ENCODE data around the gene CALML6. TPM values are rescaled to one million over a fixed set of nuclear protein-coding genes. Genes with fewer than 3 reads are reported as not detected.
A peak's percentile ranks its signal among the peaks of the same experiment; 100 is the strongest.

The CALML6 gene
- total RNA-seq, 1 donor, result under 0.01 TPM

- no peak for TF ChIP-seq CTCF (IDR thresholded peaks at IDR 0.05; ENCODE audit: insufficient read depth, low read depth, low read length)
- no peak for DNase-seq (ENCODE audit: low read depth)
- peak overlapping the region; percentile 65 for H3K4me3 ChIP-seq (ENCODE audit: low read depth, low read length)
Observed at GRCh38 chr1:1892079-1892762, 22.8 kb upstream of the CALML6 start.

GRCh38 chr1:1892763-1893120 lies 22.3 kb upstream of the CALML6 start:
- no peak overlapping the region for H3K4me3 ChIP-seq (ENCODE audit: low read depth, low read length)
- no peak for DNase-seq (ENCODE audit: low read depth)
- no peak for TF ChIP-seq CTCF (IDR thresholded peaks at IDR 0.05; ENCODE audit: insufficient read depth, low read depth, low read length)

- TF ChIP-seq CTCF (IDR thresholded peaks at IDR 0.05; ENCODE audit: insufficient read depth, low read depth, low read length), result no peak
- H3K4me3 ChIP-seq (ENCODE audit: low read depth, low read length), result no peak overlapping the region
- no peak for DNase-seq (ENCODE audit: low read depth)
Observed at GRCh38 chr1:1893291-1893985, 21.6 kb upstream of the CALML6 start.

- TF ChIP-seq CTCF (IDR thresholded peaks at IDR 0.05; ENCODE audit: insufficient read depth, low read depth, low read length), result no peak
- DNase-seq (ENCODE audit: low read depth), result no peak
- H3K4me3 ChIP-seq (ENCODE audit: low read depth, low read length), result no peak overlapping the region
Observed at GRCh38 chr1:1893997-1894353, 21.1 kb upstream of the CALML6 start.

- H3K4me3 ChIP-seq (ENCODE audit: low read depth, low read length), result no peak overlapping the region
- DNase-seq (ENCODE audit: low read depth), result no peak
- no peak for TF ChIP-seq CTCF (IDR thresholded peaks at IDR 0.05; ENCODE audit: insufficient read depth, low read depth, low read length)
Observed at GRCh38 chr1:1894354-1895059, 20.6 kb upstream of the CALML6 start.

- no peak for TF ChIP-seq CTCF (IDR thresholded peaks at IDR 0.05; ENCODE audit: insufficient read depth, low read depth, low read length)
- no peak overlapping the region for H3K4me3 ChIP-seq (ENCODE audit: low read depth, low read length)
- no peak for DNase-seq (ENCODE audit: low read depth)
Observed at GRCh38 chr1:1895060-1895418, 20.0 kb upstream of the CALML6 start.

All from fibroblast of villous mesenchyme (primary cell).